Occipital lobe (tissue), 2 donors: Measurements from ENCODE around the gene BSND. TPM values are rescaled to one million over a fixed set of nuclear protein-coding genes. Genes with fewer than 3 reads are reported as not detected.

Experiments used
- DNase-seq: peaks from one replicate; lab custom pipeline; 2025; lab: John Stamatoyannopoulos, UW
- total RNA-seq: library from RNA; depleted of rRNA; stranded (reverse); fragments of >200 nt; gene quantifications from one replicate; pipeline ENCODE4 v1.2.3, GENCODE V29; 2014

Gene BSND
- total RNA-seq, 1 donor from 2014 or later = not detected

- no peak for DNase-seq
Measured at GRCh38 chr1:54990916-54991315, 7.8 kb upstream of the BSND start.

GRCh38 chr1:54991939-54992338 lies 6.8 kb upstream of the BSND start:
- no peak for DNase-seq

- no peak for DNase-seq
Measured at GRCh38 chr1:54993140-54993539, 5.6 kb upstream of the BSND start.

GRCh38 chr1:54994355-54994990 lies 4.3 kb upstream of the BSND start:
- DNase-seq = no peak

- DNase-seq = no peak
Measured at GRCh38 chr1:54995013-54995760, 3.5 kb upstream of the BSND start.

DNA sequence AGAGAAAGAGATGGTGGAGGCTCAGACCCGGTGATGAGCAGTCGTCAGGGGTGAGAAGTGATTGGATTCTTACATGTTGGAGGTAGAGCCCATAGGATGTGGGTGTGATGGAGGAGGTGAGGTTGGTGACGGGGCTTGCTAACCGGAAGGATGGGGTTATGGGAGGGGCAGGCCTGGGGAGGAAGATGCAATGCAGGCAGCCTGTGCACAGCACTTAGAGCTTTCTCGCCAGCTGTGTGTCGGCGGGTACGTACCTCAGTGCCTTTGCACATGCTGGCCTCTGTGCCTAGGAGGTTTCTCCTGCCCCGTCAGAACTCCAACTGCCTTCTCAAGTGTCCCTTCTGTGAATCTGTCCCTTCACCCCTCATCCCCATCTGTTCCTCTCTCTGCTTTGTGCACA lies 2.9 kb upstream of the BSND start:
- no peak for DNase-seq

- DNase-seq = peak; percentile 6
Measured at GRCh38 chr1:54996359-54996868, 2.3 kb upstream of the BSND start.

DNA sequence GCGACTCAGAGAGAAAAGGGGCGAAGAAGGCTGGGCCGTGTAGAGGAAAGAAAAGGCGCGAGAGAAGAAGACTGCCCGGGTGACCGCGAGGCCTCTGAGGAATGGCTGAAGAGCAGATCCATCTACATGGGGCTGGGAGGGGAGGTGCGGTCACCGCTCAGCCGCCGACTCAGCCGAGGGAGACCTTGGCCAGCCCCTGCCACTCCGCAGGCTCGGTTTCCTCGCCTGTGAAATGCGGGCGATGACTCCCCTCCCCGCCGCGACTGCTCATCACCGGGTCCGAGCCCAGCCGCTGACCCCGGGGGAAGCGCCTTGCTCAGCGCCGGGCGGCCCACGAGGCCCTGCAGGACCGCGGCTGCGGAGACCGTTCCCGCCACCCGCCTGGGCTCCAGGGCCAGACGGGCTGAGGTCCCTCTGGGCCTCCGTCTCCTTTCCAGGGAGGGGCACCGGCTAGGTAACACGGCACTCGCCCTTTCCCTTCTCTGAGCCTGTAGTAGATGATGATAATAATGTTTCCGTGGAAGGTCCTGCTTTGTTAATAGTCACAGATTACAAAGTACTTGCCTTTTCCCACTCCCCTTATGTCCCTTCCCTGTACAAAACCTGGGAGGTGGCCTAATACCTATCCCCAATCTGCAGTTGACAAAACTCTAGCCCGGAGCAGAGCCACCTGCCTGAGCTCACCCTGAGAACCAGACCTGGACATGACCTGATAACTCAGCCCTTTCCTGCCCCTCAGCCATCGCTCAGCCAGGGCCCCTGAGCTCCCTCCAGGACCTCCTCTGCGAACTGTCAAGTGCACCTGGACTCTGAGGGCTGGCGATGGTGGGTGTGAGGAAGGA lies 1.6 kb upstream of the BSND start:
- no peak for DNase-seq

GRCh38 chr1:54997711-54997986 lies 1.1 kb upstream of the BSND start:
- no peak for DNase-seq

GRCh38 chr1:54998100-54998499 lies 633 bp upstream of the BSND start:
- DNase-seq = no peak

DNA sequence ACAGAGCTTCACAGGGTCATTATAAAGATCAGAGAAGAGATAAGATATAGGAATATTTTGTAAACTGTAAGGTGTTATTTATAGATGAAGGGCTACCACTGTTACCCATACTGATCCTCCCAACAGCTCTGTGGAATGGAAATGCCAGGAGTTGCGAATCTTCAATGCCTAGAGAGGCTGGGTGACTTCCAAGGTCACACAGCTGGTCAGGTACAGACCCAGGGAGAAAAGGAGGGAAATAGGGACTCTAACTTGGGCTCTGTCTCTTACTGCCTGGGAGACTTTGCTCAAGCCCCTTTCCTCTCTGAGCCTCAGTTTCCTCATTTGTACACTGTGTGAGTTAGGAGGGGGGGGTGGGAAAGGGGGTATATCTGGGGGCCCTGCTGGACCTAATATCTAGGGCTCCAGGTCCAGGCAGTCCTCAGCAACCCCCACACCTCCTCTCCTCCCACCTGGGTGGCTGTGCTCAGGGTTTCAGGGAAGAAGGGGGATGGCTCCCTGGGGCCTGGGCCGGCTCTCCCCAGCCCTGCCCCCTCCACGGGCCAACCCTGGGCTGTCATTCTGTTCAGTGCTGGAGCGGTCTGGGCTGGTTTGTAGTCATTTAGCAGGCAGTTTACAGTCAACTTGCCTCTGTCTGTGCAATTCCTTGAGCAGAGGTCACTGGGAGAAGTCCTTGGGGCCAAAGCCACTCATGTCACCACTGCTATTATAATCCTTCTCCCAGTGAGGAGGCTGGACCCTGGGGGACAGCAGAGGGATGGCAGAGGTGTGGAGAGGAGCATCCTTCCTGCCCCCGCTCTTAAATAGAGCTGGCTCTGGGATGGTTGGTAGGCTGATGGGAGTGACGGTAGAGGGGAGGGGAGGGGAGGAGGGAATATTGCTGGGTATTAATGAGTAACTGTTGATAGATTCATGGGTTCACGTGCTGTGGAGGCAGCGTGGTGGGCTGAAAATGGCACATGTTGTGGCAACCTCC lies 1.7 kb downstream of the BSND start:
- DNase-seq = no peak

DNA sequence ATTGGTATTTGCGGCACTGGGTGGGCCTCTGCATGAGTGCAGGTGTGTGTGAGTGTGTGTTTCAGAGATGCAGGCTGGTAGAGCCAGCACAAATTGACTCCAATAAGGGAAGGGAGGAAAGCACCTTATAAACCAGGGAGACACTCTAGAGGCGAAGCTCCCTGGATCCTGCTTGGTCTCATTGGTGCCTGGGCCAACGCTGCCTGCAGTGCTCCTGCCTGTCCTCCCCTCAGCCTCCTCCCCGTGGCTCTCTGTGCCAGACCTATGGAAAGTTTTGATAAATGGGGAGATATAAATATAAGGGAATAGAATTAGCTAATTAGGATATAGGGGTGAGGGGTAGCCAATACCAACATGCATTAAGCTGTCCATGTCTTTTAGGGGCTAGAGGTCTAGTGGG lies 2.6 kb downstream of the BSND start:
- no peak for DNase-seq

- DNase-seq = no peak
Measured at GRCh38 chr1:55002686-55003085, 4.0 kb downstream of the BSND start.

- DNase-seq = no peak
Measured at GRCh38 chr1:55005351-55006140, 6.8 kb downstream of the BSND start.

GRCh38 chr1:55006931-55007330 lies 8.2 kb downstream of the BSND start:
- DNase-seq = no peak

GRCh38 chr1:55007625-55008024 lies 8.9 kb downstream of the BSND start:
- no peak for DNase-seq

- no peak for DNase-seq
Measured at GRCh38 chr1:55010194-55010886, 11.6 kb downstream of the BSND start.

DNA sequence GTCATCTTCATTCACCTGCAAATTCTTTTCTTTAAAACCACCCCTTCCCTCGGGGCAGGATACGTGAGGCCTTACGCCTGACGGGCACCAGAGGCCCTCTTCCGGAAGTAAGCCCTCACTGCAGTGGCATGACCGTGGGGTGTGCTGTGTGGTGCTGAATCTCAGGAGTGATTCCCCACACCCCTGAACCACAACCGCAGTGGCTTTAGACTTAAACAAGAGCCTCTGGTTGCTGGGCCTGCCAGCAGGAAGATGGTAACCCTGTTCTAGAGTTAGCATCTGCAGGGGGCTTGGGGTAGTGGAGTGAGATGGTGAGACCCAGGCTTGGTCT lies 12.1 kb downstream of the BSND start:
- no peak for DNase-seq

DNA sequence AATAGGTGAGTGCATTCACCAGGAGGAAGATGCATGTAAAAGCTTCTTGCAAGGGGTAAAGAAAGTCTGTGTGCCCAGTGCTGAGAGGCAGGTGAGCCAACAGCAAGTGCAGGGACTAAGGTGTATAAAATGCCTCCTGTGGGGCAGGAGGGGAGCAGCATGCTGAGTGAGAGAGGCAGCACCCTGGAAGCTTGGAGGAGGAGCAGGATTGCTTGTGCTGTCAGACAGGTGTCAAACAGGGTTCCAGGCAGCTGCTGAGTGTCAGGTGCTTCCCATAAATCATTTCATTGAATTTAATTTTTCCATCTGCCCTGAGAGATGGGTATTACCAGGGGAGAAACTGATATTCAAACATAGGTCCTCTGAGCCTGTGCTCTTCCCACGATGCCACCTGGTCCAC lies 13.9 kb downstream of the BSND start:
- DNase-seq = no peak

DNA sequence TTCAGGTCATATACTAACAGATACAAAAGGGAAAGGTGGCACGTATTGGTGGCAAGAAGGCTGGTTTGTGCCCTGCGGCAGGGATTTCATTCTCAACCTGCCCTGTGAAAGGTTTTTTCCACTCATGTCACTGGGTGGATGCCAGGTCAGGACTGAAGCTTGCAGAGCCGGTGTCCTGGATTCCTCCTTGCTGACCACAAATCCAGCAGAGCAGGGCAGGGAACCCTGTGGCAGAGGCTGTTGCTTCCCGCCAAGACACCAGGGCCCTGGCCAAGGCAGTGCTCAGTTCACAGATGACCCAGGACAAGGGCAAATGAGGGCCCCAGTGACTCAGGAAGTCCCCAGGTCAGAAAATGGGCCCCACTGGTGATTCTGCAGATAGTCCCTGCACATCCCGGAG lies 16.4 kb downstream of the BSND start:
- DNase-seq = no peak
